ENCODE data around the gene CUL3.

DNA sequence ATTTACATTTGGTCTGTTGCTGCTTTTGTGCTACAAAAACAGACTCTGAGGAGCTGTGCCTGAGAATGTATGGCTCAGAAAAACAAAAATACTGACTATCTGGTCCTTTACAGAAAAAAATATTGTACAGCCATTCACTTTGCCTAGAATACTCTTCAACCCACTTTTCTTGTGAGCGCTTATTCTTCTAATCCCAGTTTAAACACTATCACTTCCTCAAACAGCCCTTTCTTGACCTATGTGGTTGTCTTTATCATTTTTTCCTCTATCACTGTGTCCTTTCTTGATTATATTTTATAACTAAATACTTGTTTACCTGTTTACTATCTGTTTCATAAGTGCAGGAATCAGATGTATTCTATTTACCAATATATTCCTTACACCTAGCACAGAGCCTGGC, 33.5 kb downstream of the CUL3 start:
- TF ChIP-seq EZH2 (IDR thresholded peaks at IDR 0.05) = no peak
- TF ChIP-seq POLR2AphosphoS5 (IDR thresholded peaks at IDR 0.05; ENCODE audit: borderline replicate concordance, low read depth, low read length) = no peak
- no peak for TF ChIP-seq FOXP2 (optimal IDR thresholded peaks at IDR 0.05; ENCODE audit: control extremely low read depth, extremely low read length, insufficient read depth)

All from SK-N-MC (cell line).